Chondrocyte (in vitro differentiated cells): ENCODE data around the gene ANO1. TPM values are rescaled to one million over a fixed set of nuclear protein-coding genes. Genes with fewer than 3 reads are reported as not detected.

ENCODE experiments used
- DNase-seq: peaks from one replicate; pipeline ENCODE4 v3.0.0; 2021; ENCODE audit warnings: mixed read lengths, low spot score
- H3K27ac Mint-ChIP-seq: one replicate; pipeline ENCODE4 v1.8.0; 2021; ENCODE audit warnings: mild to moderate bottlenecking, moderate library complexity, mixed read lengths; ENCODE audit not compliant: unreplicated experiment
- H3K27me3 Mint-ChIP-seq: 2 replicates; pipeline ENCODE4 v1.8.0; 2021; ENCODE audit warnings: low read depth, mixed read lengths
- H3K36me3 Mint-ChIP-seq: 2 replicates; pipeline ENCODE4 v1.8.0; 2021; ENCODE audit warnings: low read depth, mixed read lengths
- H3K4me1 Mint-ChIP-seq: 2 replicates; pipeline ENCODE4 v1.8.0; 2021; ENCODE audit warnings: low read depth, mild to moderate bottlenecking, mixed read lengths
- H3K4me3 Mint-ChIP-seq: one replicate; pipeline ENCODE4 v1.8.0; 2021; ENCODE audit warnings: mild to moderate bottlenecking, moderate library complexity, mixed read lengths; ENCODE audit not compliant: unreplicated experiment
- H3K9me3 Mint-ChIP-seq: 2 replicates; pipeline ENCODE4 v1.8.0; 2021; ENCODE audit warnings: low read depth, mixed read lengths
- total RNA-seq: library from RNA; stranded (reverse); gene quantifications from 3 replicates; pipeline ENCODE4 v1.2.1, GENCODE V29; 2021
- TF ChIP-seq, protein P1 (sequence below): fragments of 200-600 bp; sonication (generic); IDR thresholded peaks from 2 replicates; pipeline ENCODE4 v1.5.0; 2021; ENCODE audit warnings: antibody characterized with exemption, mild to moderate bottlenecking, moderate library complexity

ANO1 gene
- total RNA-seq, 1 donor from 2014 or later = 1.5 TPM

DNA sequence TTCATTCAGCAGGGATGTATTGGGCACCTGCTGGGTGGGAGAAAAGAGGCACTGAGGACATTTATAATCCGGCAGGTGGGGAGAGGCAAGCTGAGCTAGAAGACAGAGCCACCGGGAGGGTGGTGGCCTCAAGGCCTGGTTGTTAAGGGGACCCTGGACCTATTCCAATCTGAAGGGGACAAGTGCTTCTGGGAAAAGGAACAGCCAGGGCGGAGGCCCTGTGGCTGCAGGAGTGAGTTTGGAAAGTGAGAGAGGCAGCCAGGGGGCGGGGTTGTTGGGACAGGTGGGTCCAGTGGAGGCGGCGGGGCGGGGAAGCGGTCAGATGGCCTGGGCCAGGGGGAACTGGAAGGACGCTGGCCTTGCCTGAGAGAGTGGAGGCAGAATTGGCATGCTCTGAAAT, 29.1 kb downstream of the ANO1 start:
- Mint-ChIP-seq H3K9me3 (no peaks in the 10 kb centered on the region), H3K27ac (no peak overlapping the region), H3K4me1 (peaks cover 33% of the 10 kb centered on the region), H3K27me3 (peaks cover 20% of the 10 kb centered on the region), H3K4me3 (no peak overlapping the region), H3K36me3 (no peaks in the 10 kb centered on the region)
- no peak for DNase-seq
- TF ChIP-seq, protein P1, sequence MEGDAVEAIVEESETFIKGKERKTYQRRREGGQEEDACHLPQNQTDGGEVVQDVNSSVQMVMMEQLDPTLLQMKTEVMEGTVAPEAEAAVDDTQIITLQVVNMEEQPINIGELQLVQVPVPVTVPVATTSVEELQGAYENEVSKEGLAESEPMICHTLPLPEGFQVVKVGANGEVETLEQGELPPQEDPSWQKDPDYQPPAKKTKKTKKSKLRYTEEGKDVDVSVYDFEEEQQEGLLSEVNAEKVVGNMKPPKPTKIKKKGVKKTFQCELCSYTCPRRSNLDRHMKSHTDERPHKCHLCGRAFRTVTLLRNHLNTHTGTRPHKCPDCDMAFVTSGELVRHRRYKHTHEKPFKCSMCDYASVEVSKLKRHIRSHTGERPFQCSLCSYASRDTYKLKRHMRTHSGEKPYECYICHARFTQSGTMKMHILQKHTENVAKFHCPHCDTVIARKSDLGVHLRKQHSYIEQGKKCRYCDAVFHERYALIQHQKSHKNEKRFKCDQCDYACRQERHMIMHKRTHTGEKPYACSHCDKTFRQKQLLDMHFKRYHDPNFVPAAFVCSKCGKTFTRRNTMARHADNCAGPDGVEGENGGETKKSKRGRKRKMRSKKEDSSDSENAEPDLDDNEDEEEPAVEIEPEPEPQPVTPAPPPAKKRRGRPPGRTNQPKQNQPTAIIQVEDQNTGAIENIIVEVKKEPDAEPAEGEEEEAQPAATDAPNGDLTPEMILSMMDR = no peak

DNA sequence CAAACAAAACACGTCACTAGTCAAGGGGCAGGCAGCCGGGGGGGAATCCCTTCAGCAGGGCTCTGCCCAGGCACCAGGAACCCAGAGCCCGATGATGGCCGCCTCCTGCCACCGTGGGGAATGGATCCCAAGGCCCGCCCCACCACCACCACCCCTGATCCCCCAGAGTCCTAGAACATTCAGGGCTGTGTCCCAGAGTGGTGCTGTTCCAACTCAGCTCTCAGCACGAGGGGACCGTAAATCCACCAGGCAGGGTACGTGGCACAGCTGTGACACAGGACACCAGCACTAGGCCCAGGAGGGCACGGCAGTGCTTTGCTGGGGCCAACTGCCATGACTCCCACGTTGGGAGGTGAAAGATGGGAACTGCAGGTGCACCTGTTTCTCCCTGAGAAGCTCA, 29.6 kb downstream of the ANO1 start:
- Mint-ChIP-seq H3K9me3 (no peaks in the 10 kb centered on the region), H3K27me3 (peaks cover 20% of the 10 kb centered on the region), H3K4me3 (no peak overlapping the region), H3K4me1 (peaks cover 34% of the 10 kb centered on the region), H3K36me3 (no peaks in the 10 kb centered on the region), H3K27ac (no peak overlapping the region)
- TF ChIP-seq, protein P1 = no peak
- DNase-seq = no peak

DNA sequence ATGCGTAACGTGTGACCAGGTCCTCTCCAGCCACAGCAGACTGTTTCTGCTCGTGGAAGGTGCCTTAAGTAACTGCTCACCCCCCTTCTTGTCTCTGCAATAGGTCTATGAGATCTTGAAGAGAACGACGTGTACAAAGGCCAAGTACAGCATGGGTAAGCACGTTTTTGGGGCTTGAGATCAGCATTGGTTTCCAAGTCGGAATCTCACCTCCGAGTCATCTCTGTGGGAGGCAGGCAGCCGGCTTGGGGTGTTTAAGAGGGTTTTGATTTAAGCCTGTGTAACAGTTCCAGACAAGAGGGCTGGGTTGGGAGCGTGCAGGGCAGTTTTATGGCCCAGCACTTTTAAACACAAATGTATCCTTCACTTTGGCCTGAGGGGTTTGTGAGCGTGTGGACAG, 30.1 kb downstream of the ANO1 start:
- H3K4me1 Mint-ChIP-seq = peaks cover 34% of the 10 kb centered on the region
- no peak for DNase-seq

DNA sequence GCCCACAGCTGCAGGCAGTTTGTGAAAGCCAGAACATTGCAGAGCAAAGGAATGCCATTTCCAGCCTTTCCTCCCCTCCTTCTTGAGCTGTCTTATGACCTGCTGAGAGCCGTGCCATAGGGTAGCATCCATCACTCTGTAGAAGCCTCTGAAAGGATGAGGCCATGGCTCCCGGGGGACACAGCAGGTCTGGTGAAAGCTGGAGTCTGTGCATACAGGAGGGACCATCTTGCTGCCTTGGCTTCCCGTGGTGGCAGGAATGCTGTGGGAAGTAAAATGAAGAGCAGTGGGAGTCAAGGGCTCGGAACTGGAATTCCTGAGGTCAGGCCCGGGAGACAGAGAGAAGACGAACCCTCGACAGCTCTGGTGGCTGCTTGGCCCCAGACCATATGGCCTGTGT, 30.9 kb downstream of the ANO1 start:
- H3K27me3 Mint-ChIP-seq = peaks cover 17% of the 10 kb centered on the region
- no peaks in the 10 kb centered on the region for H3K36me3 Mint-ChIP-seq
- H3K27ac Mint-ChIP-seq = no peak overlapping the region
- no peaks in the 10 kb centered on the region for H3K9me3 Mint-ChIP-seq
- TF ChIP-seq, protein P1 = no peak
- peaks cover 34% of the 10 kb centered on the region for H3K4me1 Mint-ChIP-seq
- H3K4me3 Mint-ChIP-seq = no peak overlapping the region
- no peak for DNase-seq

More for the DNA sequence above, 30.1 kb downstream of the ANO1 start:
- H3K27me3 Mint-ChIP-seq = peaks cover 20% of the 10 kb centered on the region
- H3K9me3 Mint-ChIP-seq = no peaks in the 10 kb centered on the region
- TF ChIP-seq, protein P1 = no peak
- no peak overlapping the region for H3K27ac Mint-ChIP-seq
- H3K4me3 Mint-ChIP-seq = no peak overlapping the region
- no peaks in the 10 kb centered on the region for H3K36me3 Mint-ChIP-seq

DNA sequence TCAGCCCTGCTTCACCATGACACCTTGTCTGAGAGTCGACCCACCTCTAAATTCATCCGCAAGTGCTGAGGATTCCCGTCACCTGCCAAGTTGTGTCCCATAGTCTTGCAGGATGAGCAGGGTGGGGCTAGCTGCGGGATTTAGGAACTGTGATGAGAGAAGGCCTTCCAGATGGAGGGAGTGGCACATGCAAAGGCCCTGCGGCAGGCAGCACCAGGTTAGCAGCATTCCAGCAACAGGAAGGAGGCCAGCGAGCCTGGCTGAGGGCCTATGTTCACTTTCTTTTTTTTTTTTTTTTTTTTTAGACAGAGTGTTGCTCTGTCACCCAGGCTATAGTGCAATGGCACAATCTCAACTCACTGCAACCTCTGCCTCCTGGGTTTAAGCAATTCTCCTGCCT, 31.8 kb downstream of the ANO1 start:
- H3K27ac Mint-ChIP-seq = no peak overlapping the region
- H3K27me3 Mint-ChIP-seq = peaks cover 12% of the 10 kb centered on the region
- peaks cover 30% of the 10 kb centered on the region for H3K4me1 Mint-ChIP-seq
- DNase-seq = no peak
- H3K9me3 Mint-ChIP-seq = no peaks in the 10 kb centered on the region
- TF ChIP-seq, protein P1 = no peak
- no peaks in the 10 kb centered on the region for H3K36me3 Mint-ChIP-seq
- no peak overlapping the region for H3K4me3 Mint-ChIP-seq
